SK-N-SH treated with all-trans-retinoic acid at 6 μM for 48 hours (cell line): ENCODE data around the gene AKT2.

Experiments
- ATAC-seq: fragments of 200-7000 bp; cut with Tn5 transposase; 3 replicates; pipeline ENCODE4 v1.9.1; 2020; ENCODE audit warnings: mild to moderate bottlenecking, moderate library complexity
- ARNTL ChIP-seq: fragments of 450-650 bp; formaldehyde crosslinking; IDR thresholded peaks from 2 replicates; pipeline ENCODE4 v1.5.0; 2020; ENCODE audit warnings: low read depth, mild to moderate bottlenecking, moderate library complexity, borderline replicate concordance
- CREB5 ChIP-seq: fragments of 250-450 bp; sonication (Bioruptor Pico); IDR thresholded peaks from 2 replicates; pipeline ENCODE4 v1.5.1; 2020; ENCODE audit warnings: low read depth, mild to moderate bottlenecking, moderate library complexity
- CSDC2 ChIP-seq: fragments of 250-450 bp; sonication (Bioruptor Pico); IDR thresholded peaks from 2 replicates; pipeline ENCODE4 v1.5.0; 2020; ENCODE audit warnings: mild to moderate bottlenecking, moderate library complexity
- ESRRG ChIP-seq: fragments of 250-450 bp; sonication (Bioruptor Pico); IDR thresholded peaks from 2 replicates; pipeline ENCODE4 v1.6.1; 2021; ENCODE audit warnings: mild to moderate bottlenecking
- GLIS3 ChIP-seq: fragments of 250-450 bp; sonication (Bioruptor Pico); IDR thresholded peaks from 2 replicates; pipeline ENCODE4 v1.5.0; 2020; ENCODE audit warnings: mild to moderate bottlenecking, moderate library complexity
- ISL1 ChIP-seq: fragments of 250-450 bp; sonication (Bioruptor Pico); IDR thresholded peaks from 2 replicates; pipeline ENCODE4 v2.1.2; 2022; ENCODE audit warnings: mild to moderate bottlenecking, moderate library complexity
- OSR1 ChIP-seq: fragments of 250-450 bp; sonication (Bioruptor Pico); IDR thresholded peaks from 2 replicates; pipeline ENCODE4 v1.8.0; 2022; ENCODE audit warnings: moderate library complexity, mild to moderate bottlenecking, inconsistent platforms
- POU6F1 ChIP-seq: fragments of 250-450 bp; sonication (Bioruptor Pico); IDR thresholded peaks from 2 replicates; pipeline ENCODE4 v1.8.0; 2021; ENCODE audit warnings: low read depth, mild to moderate bottlenecking, moderate library complexity, borderline replicate concordance
- PPARA ChIP-seq: fragments of 250-450 bp; sonication (Bioruptor Pico); IDR thresholded peaks from 2 replicates; pipeline ENCODE4 v1.5.0; 2020; ENCODE audit warnings: mild to moderate bottlenecking, borderline replicate concordance
- SNAI2 ChIP-seq: fragments of 250-450 bp; sonication (Bioruptor Pico); IDR thresholded peaks from 2 replicates; pipeline ENCODE4 v1.5.0; 2020; ENCODE audit warnings: mild to moderate bottlenecking, moderate library complexity
- TCF4 ChIP-seq: fragments of 250-450 bp; sonication (Bioruptor Pico); IDR thresholded peaks from 2 replicates; pipeline ENCODE4 v1.8.0; 2021; ENCODE audit warnings: mild to moderate bottlenecking, moderate library complexity, borderline replicate concordance
- TOX ChIP-seq: fragments of 250-450 bp; sonication (Bioruptor Pico); IDR thresholded peaks from 2 replicates; pipeline ENCODE4 v1.8.0; 2021; ENCODE audit warnings: mild to moderate bottlenecking, moderate library complexity, borderline replicate concordance
- ZC3H10 ChIP-seq: fragments of 250-450 bp; sonication (Bioruptor Pico); IDR thresholded peaks from 2 replicates; pipeline ENCODE4 v1.5.1; 2021; ENCODE audit warnings: mild to moderate bottlenecking, moderate library complexity
- ZFP3 ChIP-seq: fragments of 250-450 bp; sonication (Bioruptor Pico); IDR thresholded peaks from 2 replicates; pipeline ENCODE4 v1.5.0; 2020; ENCODE audit warnings: mild to moderate bottlenecking, moderate library complexity
- ZFP30 ChIP-seq: fragments of 450-650 bp; formaldehyde crosslinking; IDR thresholded peaks from 2 replicates; pipeline ENCODE4 v1.5.0; 2022; ENCODE audit warnings: mild to moderate bottlenecking, moderate library complexity
- ZNF565 ChIP-seq: fragments of 450-650 bp; formaldehyde crosslinking; conservative IDR thresholded peaks from 2 replicates; pipeline ENCODE4 v1.5.0; 2020; ENCODE audit warnings: low read depth, mild to moderate bottlenecking, moderate library complexity
- ZNF70 ChIP-seq: fragments of 450-650 bp; formaldehyde crosslinking; IDR thresholded peaks from 2 replicates; pipeline ENCODE4 v1.5.0; 2020; ENCODE audit warnings: mild to moderate bottlenecking, moderate library complexity
- ZNF8 ChIP-seq: fragments of 450-650 bp; formaldehyde crosslinking; IDR thresholded peaks from 2 replicates; pipeline ENCODE4 v1.5.0; 2020; ENCODE audit warnings: mild to moderate bottlenecking, moderate library complexity
- TF ChIP-seq, protein P1 (sequence below): fragments of 250-450 bp; sonication (Bioruptor Pico); IDR thresholded peaks from 2 replicates; pipeline ENCODE4 v1.8.0; 2020; ENCODE audit warnings: mild to moderate bottlenecking, moderate library complexity, borderline replicate concordance
- TF ChIP-seq, protein P2 (sequence below): fragments of 250-450 bp; sonication (Bioruptor Pico); IDR thresholded peaks from 2 replicates; pipeline ENCODE4 v1.5.1; 2021; ENCODE audit warnings: mild to moderate bottlenecking, moderate library complexity

The AKT2 gene

GRCh38 chr19:40243181-40243580, 42.0 kb downstream of the AKT2 start (continued):
- TF ChIP-seq ZFP3 (CRISPR knock-in tag), result no peak

DNA sequence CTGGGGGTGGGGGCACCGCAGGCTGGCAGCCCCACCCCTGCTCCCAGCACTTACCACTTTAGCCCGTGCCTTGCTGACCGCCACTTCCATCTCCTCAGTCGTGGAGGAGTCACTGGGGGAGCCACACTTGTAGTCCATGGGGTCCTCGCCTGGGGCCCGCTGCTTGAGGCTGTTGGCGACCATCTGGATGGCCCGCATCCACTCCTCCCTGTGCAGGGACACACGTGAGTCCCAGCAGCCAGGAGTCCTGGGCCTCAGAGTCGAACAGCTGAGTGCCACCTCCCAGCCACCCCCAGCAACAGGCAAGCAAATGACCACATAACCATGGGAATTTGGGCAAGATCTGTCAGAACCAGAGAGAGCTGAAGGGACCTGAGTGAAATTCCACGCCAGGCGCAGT, 42.7 kb downstream of the AKT2 start:
- no peak for ATAC-seq
- TF ChIP-seq TCF4 (CRISPR knock-in tag), result no peak
- no peak for TF ChIP-seq ZNF565
- no peak for TF ChIP-seq ZC3H10 (CRISPR knock-in tag)
- no peak for TF ChIP-seq ZFP3 (CRISPR knock-in tag)

DNA sequence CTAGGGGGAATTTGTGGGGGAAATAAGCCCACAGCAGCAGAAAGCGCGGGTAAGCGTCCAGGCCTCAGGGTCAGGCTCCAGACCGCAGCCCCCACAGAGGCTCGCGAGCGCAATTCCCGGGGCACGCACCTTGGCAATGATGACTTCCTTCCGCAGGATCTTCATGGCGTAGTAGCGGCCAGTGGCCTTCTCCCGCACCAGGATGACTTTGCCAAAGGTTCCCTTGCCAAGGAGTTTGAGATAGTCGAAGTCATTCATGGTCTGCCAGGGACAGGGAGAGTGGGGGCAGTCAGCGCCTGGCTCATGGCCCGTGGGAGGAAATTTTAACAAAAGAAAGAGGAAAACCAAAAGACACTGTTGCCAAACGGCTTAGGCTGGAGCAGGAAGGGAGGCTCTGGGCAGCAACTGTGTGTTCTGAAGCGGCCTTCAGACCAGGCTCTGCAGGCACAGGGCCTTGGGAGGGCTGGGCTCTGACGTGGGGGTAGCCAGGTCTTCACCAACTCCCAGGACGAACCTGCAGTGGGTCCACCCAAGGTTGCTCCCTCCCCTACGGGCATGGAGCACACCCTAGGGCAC, 43.2 kb downstream of the AKT2 start:
- TF ChIP-seq ZNF565 (no peak), TOX (CRISPR knock-in tag) (no peak), PPARA (no peak), ZFP30 (no peak), POU6F1 (CRISPR knock-in tag) (no peak), ZNF70 (CRISPR knock-in tag) (no peak), CSDC2 (CRISPR knock-in tag) (no peak), CREB5 (CRISPR knock-in tag) (no peak), GLIS3 (CRISPR knock-in tag) (no peak), SNAI2 (CRISPR knock-in tag) (no peak), ISL1 (CRISPR knock-in tag) (no peak), ZFP3 (CRISPR knock-in tag) (no peak), TCF4 (CRISPR knock-in tag) (no peak)
- TF ChIP-seq, protein P1, sequence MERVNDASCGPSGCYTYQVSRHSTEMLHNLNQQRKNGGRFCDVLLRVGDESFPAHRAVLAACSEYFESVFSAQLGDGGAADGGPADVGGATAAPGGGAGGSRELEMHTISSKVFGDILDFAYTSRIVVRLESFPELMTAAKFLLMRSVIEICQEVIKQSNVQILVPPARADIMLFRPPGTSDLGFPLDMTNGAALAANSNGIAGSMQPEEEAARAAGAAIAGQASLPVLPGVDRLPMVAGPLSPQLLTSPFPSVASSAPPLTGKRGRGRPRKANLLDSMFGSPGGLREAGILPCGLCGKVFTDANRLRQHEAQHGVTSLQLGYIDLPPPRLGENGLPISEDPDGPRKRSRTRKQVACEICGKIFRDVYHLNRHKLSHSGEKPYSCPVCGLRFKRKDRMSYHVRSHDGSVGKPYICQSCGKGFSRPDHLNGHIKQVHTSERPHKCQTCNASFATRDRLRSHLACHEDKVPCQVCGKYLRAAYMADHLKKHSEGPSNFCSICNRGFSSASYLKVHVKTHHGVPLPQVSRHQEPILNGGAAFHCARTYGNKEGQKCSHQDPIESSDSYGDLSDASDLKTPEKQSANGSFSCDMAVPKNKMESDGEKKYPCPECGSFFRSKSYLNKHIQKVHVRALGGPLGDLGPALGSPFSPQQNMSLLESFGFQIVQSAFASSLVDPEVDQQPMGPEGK (CRISPR knock-in tag), result no peak
- no peak for ATAC-seq

GRCh38 chr19:40241125-40241808, 43.9 kb downstream of the AKT2 start:
- no peak for ATAC-seq
- TF ChIP-seq CREB5 (CRISPR knock-in tag) (no peak), OSR1 (CRISPR knock-in tag) (no peak), ZC3H10 (CRISPR knock-in tag) (no peak), SNAI2 (CRISPR knock-in tag) (no peak), ARNTL (CRISPR knock-in tag) (no peak), ESRRG (CRISPR knock-in tag) (no peak)
- TF ChIP-seq, protein P2, sequence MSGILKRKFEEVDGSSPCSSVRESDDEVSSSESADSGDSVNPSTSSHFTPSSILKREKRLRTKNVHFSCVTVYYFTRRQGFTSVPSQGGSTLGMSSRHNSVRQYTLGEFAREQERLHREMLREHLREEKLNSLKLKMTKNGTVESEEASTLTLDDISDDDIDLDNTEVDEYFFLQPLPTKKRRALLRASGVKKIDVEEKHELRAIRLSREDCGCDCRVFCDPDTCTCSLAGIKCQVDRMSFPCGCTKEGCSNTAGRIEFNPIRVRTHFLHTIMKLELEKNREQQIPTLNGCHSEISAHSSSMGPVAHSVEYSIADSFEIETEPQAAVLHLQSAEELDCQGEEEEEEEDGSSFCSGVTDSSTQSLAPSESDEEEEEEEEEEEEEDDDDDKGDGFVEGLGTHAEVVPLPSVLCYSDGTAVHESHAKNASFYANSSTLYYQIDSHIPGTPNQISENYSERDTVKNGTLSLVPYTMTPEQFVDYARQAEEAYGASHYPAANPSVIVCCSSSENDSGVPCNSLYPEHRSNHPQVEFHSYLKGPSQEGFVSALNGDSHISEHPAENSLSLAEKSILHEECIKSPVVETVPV (CRISPR knock-in tag), result no peak

DNA sequence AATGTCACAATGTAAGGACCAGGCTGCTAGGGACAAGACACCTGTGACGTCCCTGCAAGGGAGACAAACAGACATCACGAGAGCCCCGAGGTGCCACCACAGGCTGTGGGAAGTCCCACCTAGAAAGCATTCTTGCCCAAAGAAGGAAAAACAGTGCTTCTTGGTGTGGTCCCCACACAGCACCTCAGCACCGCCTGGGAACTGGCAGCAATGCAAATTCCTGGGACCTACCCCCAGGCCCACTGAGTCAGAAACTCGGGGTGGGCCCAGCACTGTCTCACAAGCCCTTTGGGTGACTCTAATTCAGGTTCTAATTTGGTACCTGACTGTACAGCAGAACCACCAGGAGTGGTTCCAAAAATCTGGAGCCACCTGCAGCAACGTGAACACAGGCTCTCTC, 44.8 kb downstream of the AKT2 start:
- TF ChIP-seq ZNF70 (CRISPR knock-in tag) (no peak), ZC3H10 (CRISPR knock-in tag) (no peak), TOX (CRISPR knock-in tag) (no peak), GLIS3 (CRISPR knock-in tag) (no peak), ZFP3 (CRISPR knock-in tag) (no peak), ZNF8 (CRISPR knock-in tag) (no peak), TCF4 (CRISPR knock-in tag) (no peak)
- TF ChIP-seq, protein P2 (CRISPR knock-in tag), result no peak
- TF ChIP-seq, protein P1 (CRISPR knock-in tag), result no peak
- no peak for ATAC-seq
